RCC 7860 (cell line): ENCODE results near the gene MAPK9.

Experiments
- DNase-seq: peaks from one replicate; pipeline ENCODE4 v3.0.0-alpha.2; 2015; ENCODE audit warnings: low spot score
- FAIRE-seq: peaks from 2 replicates; lab custom pipeline; 2012; peaks lifted over from hg19 to GRCh38; lab: Jason Lieb, UNC

Gene MAPK9

DNA sequence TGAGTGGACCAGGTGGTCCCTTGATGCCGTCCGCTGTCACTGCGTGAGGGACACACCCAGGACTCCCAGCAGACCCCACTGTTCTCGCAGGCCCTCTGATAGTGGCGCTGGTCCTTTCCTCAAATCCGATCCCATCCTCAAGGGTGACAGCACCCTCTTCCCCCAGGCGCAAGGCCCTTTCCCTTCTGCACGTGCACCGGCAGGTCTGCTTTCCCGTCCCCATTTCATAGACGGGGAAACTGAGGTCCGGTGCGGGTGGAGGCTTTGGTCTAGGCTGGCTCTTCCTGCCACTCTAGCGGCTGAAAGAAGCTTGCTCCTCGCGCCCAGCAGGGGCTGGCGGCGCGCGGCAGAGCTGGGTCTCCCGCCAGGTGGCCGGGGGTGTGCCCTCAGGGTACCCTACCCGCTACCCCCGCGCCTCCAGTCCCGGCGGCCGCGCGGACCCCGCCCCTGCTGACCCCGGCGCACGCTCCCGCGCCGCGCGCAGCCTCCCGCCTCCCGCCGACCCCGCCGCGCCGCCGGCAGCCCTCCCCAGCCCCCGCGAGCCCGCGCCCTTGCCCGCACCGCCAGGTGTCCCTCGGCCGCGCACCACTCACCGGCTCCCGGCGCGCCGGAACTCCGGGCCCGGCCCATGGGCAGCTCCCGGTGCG is 83.3 kb downstream of the MAPK9 start:
- FAIRE-seq = no peak

DNA sequence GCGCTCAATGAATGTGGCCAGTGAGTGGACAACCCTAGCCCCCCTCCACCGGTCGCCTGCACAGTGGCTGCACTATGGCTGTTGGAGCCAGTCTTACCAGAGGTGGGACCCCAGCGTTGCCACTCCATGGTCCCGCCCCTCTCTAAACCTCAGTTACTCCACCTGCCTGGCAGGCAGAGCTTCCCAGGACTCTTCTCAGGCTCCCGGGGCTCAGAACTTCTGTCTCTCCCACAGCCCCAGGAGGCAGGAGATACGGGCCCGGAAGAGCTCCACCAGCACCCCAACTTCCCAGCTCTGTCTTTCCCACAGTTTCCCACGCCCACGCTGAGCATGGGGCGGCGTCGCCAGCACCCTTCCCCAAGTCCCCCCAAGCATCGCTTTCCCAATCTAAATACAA is 83.8 kb downstream of the MAPK9 start:
- DNase-seq (no peak), FAIRE-seq (no peak)

More for the DNA sequence above, 83.3 kb downstream of the MAPK9 start:
- no peak for DNase-seq

DNA sequence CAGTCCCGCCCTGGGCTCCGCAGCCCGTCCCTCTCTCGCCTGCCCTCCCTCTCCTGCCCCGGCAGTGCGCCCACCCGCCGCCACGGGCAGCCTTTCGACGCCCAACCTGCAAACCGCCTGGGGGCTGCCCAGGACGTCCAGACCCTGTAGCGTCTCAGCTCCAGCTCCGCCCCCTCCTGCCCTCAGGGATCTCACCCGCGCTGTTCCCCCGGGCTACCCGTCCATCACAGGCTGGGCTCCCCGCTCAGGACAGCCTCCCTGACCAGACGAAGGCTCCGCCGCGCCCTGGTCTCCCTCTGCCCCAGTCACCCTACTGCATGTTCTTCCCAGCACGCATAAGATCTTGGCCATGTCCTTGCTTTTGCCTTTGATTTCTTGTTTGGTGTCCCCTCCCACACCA is 84.3 kb downstream of the MAPK9 start:
- no peak for FAIRE-seq
- no peak for DNase-seq

DNA sequence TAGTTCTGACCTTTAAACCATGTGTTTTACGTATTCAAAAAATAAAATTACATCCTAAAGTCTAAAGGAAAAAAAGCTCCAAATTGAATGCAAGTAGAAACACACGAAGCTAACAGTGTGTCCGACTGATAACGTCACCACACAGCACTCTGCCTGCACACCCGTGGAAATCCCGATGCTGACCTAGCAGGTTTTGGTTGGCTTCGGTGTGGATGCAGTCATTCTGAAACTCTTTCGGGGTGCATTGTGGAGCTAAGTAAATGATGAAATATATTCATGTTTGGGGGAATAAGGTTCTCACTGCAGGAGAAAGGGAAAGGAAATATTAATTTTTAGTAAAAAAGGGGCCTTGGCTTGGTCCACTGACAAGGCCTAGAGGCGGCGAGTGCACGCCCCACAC is 84.9 kb downstream of the MAPK9 start:
- DNase-seq (no peak), FAIRE-seq (no peak)

DNA sequence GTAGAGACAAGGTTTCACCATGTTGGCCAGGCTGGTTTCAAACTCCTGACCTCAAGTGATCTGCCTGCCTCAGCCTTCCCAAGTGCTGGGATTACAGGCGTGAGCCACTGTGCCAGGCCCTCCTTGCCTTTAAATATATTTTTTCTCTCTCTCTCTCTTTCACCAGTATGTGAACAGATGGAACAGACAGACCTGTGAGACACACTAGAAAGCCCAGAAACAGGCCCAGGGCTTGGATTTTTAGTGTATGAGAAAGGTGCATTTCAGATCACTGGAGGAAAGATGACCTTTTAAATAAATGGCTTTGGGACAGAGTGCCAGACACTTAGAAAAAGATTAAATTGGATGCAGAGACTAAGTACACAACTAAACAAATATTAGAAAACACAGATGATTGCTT is 86.0 kb downstream of the MAPK9 start:
- DNase-seq = no peak
- no peak for FAIRE-seq

DNA sequence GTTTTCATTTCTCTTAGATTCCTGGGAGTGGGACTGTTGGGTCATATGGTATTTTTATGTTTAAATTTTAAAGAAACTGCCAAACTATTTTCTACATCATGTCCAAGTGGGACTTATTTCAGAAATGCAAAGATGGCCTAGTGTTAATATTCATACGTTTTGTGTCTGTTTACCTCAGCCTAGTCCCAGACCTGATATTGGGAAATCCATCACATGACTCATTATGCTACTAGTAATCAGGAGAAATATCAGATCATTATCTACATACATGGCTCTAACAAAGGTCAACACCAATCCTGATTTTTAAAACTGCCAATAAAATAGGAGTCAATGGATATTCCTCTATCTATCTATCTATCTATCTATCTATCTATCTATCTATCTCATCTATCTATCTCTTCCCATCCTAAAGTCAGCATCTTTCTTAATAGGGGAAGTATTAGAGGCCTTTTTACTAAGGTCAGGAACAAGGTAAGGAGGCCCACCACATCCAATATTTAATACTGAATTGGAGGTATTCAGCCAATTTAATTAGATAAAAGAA is 87.5 kb downstream of the MAPK9 start:
- no peak for FAIRE-seq
- no peak for DNase-seq

DNA sequence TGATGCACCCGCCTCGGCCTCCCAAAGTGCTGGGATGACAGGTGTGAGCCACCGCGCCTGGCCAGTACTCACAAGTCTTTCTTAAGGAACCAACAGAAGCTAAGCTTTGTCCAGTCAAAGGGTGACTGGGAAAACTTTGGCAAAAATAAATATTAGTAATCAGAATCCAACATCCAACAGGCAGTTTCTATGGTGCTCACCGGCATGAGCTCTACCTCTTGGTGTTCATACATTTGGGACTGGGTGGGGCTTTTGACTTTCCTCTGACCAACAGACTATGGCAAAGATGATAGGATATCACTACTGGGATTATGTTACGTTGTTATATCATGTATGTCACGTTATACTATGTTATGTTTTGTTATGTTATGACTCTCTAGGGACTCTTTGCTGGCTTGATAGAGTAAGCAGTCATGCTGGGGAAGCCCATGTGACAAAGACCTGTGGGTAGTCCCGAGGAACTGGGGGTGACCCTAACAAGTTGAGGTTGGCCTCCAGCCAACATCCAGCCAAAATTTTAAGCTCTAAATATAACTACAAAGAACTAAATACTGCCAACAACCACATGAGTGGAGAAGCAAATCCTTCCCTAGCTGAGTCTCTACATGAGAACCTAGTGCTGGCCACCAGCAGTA is 88.8 kb downstream of the MAPK9 start:
- DNase-seq = no peak
- FAIRE-seq = no peak

DNA sequence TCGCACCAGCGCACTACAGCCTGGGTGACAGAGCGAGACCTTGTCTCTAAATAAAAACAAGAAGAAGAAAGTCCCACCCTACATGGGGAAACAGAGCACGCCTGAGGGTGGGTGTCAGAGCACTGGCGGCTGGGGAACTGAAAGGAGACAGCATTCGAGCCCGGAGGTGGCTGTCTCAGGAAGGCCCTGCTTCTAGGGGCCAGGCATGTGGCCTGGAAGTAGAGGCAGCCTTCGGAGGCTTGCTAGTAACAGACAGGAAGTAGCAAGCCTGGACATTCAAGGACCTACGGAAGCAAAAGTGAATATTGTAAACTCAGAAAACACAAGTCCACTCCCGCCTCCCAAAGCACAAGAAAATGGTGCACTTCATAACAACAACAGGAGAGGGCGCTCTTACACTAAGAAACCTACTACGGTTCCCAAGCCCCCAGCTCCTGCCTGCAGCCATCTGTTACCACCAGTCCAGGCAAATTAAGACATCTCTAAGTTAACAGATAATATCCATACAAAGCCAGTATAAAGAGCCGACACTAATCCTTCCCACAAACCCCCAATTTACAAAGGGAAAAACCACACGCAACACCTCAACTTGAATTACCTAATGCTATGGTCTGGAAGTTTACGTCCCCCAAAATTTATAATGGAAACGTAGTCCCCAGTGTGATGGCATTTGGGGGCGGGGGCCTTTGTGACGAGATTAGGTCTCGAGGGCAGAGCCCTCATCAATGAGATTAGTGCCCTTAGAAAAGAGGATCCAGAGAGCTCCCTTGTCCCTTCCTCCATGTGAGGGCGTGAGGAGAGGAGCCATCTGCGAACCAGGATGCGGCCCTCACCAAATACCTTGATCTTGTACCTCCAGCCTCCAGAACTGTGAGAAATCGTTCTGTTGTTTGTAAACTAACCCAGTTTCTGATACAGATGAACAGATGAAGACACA is 90.6 kb downstream of the MAPK9 start:
- DNase-seq (no peak), FAIRE-seq (no peak)

DNA sequence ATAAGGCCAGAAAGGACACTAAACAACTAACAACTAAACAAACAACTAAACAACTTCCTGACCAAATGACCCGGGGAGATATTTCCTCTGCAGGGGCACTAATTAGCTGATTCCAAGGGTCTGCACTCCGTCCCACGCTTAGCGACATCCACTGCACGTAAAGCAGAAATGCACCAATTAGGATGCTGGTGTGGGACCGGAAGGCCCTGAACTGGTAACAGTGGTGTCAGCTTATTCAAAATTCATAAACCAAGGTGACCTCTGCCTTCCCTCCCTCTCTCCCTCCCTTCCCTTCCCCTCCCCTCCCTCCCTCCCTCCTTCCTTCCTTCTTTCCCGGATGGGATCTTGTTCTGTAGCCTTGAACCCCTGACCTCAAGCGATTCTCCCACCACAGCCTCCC is 92.5 kb downstream of the MAPK9 start:
- no peak for DNase-seq
- FAIRE-seq = no peak

DNA sequence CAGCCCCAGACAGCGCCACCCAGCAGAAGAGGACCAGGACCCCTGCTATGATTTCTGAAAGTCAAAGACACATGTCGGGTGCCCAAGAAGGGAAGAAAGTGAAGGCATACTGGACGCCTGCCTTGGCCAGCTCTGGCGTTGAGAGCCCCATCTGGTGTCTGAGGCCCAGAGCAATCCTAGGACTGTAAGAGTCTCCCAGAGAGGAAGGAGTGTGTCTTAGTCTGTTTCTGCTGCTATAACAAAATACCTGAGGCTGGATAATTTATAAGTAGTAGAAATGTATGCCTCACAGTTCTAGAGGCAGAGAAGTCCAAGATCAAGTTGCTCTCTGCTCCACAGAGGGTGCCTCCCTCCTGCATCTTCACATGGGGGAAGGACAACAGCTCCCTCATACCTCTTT is 93.7 kb downstream of the MAPK9 start:
- DNase-seq (no peak), FAIRE-seq (no peak)

DNA sequence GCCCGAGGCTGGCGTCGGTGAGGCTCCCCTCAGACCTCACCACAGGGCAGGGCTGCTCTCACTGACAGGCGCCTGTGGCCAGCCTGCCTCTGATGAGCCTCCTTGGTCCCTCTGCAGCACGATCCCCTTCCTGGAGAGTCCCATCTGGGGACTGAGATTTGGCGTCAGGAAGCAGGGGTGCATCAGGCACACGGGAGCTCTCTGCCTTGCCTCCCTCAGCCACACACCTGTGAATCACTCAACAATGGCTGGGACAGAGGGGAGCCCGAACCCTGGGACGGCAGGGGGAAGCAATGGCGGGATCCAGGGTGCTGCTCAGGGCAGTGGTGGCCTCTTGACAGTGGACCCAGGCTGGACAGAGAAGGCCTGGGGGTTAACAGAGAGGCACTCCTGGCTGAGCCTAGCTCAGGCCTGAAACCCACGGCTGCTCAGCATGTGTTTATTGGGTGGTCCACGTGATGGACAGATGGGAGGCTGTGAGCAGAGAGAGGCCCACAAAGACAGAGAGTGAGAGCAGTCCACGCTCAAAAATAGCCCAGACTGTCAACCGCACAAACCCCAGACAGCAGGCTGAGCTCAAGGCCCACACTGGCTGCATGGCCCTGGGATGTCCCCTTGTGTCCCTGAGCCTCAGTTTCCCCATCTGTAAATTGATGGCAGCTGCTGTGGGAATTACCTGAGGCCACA is 94.7 kb downstream of the MAPK9 start:
- DNase-seq (no peak), FAIRE-seq (no peak)

DNA sequence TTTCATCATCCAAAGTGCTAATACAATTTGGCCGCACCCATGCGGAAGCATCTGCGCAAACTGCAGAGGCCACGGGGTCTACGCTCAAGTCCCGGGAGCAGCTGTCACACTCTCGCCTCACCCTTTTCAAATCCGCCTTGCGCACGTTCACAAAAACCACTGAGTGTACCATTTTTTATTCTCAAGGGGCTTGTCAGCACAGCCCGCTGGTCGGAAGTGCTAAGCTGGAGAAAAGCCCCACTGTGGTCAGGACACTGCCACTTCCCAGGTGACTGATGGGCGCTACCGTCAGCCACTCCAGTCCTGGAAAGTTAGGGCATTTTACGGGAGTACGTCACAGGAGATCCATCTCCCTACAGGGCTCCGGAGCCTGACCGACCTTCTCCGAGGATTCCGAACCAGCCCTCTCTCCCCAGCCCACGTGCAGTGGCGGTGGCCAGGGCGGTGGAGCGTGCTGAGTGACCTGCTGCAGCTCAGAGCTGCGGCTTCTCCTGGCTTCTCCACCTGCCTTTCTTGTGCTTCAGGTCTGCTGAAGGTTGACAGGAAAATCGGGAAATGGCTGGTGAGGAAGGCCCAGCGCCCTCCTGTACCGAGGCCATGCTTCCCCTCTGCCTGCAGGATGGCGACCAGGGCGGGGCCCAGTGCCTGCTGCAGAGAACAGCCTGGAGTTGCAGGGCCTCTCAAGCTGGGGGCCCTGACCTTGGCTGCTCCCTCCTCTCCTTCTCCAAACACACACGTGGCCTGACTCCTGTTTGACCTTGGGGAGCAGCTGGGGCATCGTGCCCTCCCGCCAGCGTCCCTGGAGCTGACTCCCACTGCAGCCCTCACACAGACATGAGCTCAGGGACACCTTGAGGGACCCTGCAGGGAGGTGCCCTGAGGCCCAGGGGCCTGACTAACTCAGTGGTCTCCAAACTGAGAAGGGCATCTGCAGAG is 97.2 kb downstream of the MAPK9 start:
- FAIRE-seq = no peak
- no peak for DNase-seq

DNA sequence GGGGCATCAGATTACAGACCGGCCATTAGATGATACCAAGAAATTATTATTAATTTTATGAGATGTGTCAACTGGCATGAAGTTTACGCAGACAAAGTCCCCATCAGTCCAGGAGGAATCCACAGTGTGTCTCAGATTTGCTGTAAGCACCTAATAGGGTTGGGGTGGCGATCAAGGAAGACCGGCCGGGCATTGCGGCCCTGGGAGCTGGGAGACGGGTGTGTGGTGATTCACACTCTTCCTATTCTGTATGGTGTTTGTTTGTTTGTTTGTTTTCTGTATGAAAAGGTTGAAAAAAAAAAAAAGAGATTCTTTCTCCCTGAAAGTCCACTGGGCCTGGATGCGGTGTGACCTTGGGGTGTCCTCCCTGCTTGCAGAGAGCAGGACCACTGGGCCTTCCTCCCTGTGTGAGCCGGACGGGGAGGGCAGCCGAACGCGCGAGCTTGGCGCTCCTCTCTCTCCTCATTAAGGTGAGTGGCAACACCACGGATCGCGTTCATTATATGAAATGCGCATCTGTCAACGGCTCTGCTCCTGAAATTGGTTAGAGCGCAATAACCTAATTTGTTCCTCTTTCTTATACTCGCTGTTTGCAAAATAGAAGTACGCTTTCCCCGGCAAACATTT is 98.0 kb downstream of the MAPK9 start:
- no peak for FAIRE-seq

DNA sequence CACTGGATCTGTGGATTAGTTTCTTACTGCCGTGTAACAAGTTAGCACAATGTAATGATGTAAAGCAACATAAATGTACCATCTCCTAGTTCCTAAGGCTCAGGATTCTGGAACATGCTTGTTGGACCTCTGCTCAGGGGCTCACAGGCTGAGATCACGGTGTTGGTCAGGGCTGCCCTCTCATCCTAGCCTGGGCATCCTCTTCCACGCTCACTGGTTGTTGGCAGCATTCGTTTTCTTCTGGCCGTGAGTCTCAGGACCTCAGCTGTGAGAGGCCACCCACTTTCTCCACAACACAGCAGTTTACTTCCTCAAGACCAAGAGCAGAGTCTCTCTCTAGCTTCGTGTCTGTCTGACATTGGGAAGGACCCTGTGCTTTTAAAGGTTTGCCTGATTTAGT is 100.2 kb downstream of the MAPK9 start:
- DNase-seq = no peak
- FAIRE-seq = no peak

More for the DNA sequence above, 98.0 kb downstream of the MAPK9 start:
- no peak for DNase-seq

DNA sequence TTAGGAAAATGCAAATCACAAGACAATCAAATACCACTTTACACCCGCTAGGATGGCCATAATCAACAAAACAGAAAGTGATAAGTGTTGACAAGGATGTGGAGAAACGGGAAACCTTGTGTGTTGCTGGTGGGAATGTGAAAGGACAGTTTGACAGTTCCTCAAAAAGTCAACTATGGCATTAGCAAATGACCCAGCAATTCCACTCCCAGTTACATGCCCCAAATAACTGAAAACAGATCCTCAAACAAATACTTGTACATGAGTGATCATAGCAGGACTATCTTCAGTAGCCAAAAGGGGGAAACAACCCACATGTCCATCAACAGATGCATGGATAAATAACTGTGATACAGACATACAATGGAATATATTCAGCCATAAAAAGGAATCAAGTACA is 104.1 kb downstream of the MAPK9 start:
- no peak for FAIRE-seq

More for the DNA sequence above, 104.1 kb downstream of the MAPK9 start:
- DNase-seq = no peak
